ENCODE measurements around the gene SLC35F1. TPM values are rescaled to one million over a fixed set of nuclear protein-coding genes. Genes with fewer than 3 reads are reported as not detected.

SLC35F1 gene
- polyA plus RNA-seq, 1 donor: 5.1 TPM

DNA sequence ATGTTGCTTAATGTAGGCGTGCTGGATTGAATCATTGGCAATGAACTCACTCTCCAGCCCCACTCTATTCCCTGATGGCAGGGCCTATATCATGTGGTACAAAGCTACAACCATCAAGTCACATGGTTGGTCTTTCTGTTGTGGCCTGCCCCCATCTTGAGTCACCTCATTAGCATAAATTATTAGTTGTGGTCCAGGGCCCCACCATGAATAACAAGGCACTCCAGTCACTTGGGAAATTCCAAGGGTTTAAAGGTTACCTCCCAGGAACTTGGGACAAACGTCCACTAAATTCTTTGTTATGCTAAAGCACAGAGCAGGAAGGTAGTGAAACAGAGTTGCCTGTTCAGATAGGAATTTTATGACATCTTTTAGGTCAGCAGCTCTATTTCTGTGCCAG lies 193.7 kb downstream of the SLC35F1 start:
- no peak for DNase-seq
- Histone ChIP-seq H3K9me3 (ENCODE audit: control insufficient read depth, low read depth, low read length) (peaks cover 3% of the 10 kb centered on the region), H3K4me1 (ENCODE audit: control insufficient read depth, insufficient read depth, low read length) (no peaks in the 10 kb centered on the region), H3K27me3 (ENCODE audit: control insufficient read depth, insufficient read depth, low read length) (no peaks in the 10 kb centered on the region), H3K4me3 (ENCODE audit: low read length) (no peak overlapping the region), H3K27ac (ENCODE audit: low read length) (no peak overlapping the region), H3K36me3 (ENCODE audit: control insufficient read depth, insufficient read depth, low read length) (no peaks in the 10 kb centered on the region)
- WGBS (ENCODE audit: insufficient coverage, low lambda C conversion rate): no CpG with 5 or more reads among the region's 2 CpGs

DNA sequence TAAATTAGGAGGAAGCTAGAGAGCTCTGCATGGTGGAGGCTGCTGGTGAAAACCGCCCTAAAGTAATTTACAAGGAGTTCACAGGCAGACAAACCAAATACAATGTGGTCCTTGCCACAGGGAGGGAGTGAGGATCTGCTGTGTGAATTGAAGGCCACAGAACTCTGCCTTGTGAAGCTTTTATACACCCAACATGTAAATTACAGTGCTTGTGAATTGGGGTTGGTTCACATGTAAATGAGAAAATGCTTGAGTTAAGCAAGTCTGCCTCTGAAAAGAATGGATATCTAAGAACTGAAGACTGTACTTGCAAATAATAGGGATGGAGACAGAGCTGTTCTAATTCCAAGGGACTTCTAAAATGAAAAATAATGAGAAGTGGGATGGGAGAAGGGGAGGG lies 194.2 kb downstream of the SLC35F1 start:
- Histone ChIP-seq H3K27ac (ENCODE audit: low read length) (no peak overlapping the region), H3K4me3 (ENCODE audit: low read length) (no peak overlapping the region), H3K36me3 (ENCODE audit: control insufficient read depth, insufficient read depth, low read length) (no peaks in the 10 kb centered on the region), H3K9me3 (ENCODE audit: control insufficient read depth, low read depth, low read length) (peaks cover 3% of the 10 kb centered on the region), H3K27me3 (ENCODE audit: control insufficient read depth, insufficient read depth, low read length) (no peaks in the 10 kb centered on the region), H3K4me1 (ENCODE audit: control insufficient read depth, insufficient read depth, low read length) (no peaks in the 10 kb centered on the region)
- no peak for DNase-seq
- WGBS (ENCODE audit: insufficient coverage, low lambda C conversion rate): no CpG with 5 or more reads among the region's 1 CpG

DNA sequence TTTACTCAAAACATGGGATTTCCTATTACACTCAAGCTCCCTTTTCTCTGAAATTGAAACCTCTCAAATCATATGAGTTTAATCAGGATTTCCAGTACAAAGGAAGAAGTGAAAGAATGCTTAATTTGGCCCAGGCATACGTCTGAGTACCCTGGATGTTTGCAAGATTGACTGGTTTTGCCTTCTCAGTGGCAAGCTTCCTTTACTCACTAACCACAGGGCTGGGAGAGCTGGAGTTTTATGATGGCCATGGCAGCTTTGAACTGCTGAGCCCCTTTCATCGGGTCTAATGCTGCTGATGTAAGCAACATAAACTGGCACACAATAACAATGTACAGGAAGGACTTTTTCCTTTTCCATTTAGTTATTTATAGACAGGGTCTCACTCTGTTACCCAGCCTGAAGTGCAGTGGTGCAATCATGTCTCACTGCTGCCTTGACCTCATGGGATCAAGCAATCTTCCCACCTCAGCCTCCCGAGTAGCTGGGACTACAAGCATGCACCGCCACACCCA lies 194.8 kb downstream of the SLC35F1 start:
- Histone ChIP-seq H3K36me3 (ENCODE audit: control insufficient read depth, insufficient read depth, low read length) (no peaks in the 10 kb centered on the region), H3K9me3 (ENCODE audit: control insufficient read depth, low read depth, low read length) (peaks cover 3% of the 10 kb centered on the region), H3K4me3 (ENCODE audit: low read length) (no peak overlapping the region), H3K4me1 (ENCODE audit: control insufficient read depth, insufficient read depth, low read length) (no peaks in the 10 kb centered on the region), H3K27me3 (ENCODE audit: control insufficient read depth, insufficient read depth, low read length) (no peaks in the 10 kb centered on the region), H3K27ac (ENCODE audit: low read length) (no peak overlapping the region)
- no peak for DNase-seq
- no CpG with 5 or more reads among the region's 4 CpGs for WGBS (ENCODE audit: insufficient coverage, low lambda C conversion rate)

DNA sequence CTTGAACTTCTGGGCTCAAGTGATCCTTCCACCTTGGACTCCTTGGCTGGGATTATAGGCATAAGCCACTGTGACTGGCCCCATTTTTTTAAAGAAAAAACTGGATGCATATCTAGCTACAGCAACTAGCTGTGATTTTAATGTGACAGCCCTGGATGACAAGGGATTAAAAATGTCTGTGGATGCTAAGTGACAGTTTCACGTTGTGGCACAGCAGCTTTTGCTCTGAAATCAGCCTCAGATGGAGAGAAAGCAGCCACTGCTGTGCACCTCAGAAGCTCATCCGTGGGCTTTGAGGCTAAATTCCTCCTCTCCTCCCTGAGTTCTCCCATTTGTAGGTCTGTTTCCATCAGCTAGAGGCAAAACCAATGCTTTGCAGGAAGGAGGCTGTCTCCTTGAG lies 195.3 kb downstream of the SLC35F1 start:
- Histone ChIP-seq H3K4me1 (ENCODE audit: control insufficient read depth, insufficient read depth, low read length) (no peaks in the 10 kb centered on the region), H3K9me3 (ENCODE audit: control insufficient read depth, low read depth, low read length) (peaks cover 3% of the 10 kb centered on the region), H3K27ac (ENCODE audit: low read length) (no peak overlapping the region), H3K27me3 (ENCODE audit: control insufficient read depth, insufficient read depth, low read length) (no peaks in the 10 kb centered on the region), H3K36me3 (ENCODE audit: control insufficient read depth, insufficient read depth, low read length) (no peaks in the 10 kb centered on the region), H3K4me3 (ENCODE audit: low read length) (no peak overlapping the region)
- WGBS (ENCODE audit: insufficient coverage, low lambda C conversion rate): no CpG with 5 or more reads among the region's 2 CpGs
- no peak for DNase-seq

DNA sequence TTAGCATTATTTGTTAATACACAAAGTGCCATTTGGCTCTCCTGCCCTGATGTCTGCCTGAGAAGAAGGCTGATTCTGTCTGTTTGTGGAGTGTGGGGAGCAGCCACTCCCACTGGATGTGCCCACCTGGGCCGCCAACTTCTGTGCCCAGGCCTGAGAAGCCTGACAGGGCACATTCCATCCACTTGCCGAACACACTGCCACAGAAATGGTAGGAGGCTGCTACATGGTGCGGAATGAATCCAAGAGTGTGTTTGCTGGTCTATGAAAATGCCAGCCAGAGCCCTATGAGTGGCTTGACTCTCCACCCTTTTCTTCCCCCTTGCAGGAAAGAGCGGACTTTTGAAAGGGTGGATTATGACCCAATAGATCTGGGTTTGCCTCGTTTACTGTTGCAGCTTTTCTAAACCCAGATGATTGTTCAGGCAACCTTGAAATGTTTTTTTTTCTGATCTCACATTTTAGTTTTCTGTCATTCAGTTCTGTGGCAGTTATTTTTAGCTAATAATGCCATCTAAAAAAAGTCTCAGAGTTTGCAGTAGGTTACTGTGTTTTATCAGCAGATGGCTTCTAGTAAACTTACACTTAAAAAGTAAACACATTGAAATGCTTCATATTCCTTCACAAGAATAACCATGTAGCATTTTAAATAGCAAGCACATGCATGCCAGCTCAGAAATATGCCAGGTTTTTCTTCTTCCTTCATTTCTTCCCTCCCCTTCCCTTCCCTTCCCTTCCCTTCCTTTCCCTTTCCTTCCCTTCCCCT lies 196.5 kb downstream of the SLC35F1 start:
- WGBS (ENCODE audit: insufficient coverage, low lambda C conversion rate): no CpG with 5 or more reads among the region's 5 CpGs
- H3K4me3 ChIP-seq (ENCODE audit: low read length): no peak overlapping the region

DNA sequence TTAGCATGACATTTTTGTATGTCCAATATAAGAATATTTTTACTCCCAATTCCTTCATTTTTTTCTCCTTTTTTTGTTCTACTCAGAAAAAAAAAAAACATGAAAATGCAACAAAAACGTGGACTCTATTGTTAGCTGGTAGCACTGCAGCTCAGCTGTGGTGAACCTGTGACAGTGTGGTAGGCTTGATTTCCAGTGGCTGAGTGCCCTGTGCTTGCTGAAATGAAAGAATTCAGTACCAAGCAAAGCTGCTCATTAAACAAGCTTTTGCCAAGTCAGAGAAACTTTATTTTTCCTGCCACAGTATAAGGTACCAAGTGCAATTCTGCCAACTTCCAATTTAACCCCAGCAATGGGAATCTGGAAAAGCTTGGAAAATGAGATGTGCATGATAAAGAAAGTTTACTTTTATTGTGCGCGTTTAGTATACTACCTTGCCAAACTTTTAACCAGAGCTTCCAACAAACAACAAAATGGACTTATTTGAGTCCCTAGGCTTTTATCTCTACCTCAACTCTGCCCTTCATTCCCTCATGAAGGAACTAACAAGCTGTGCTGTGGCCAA lies 215.2 kb downstream of the SLC35F1 start:
- H3K36me3 ChIP-seq (ENCODE audit: control insufficient read depth, insufficient read depth, low read length): no peaks in the 10 kb centered on the region
- no peaks in the 10 kb centered on the region for H3K9me3 ChIP-seq (ENCODE audit: control insufficient read depth, low read depth, low read length)
- H3K4me1 ChIP-seq (ENCODE audit: control insufficient read depth, insufficient read depth, low read length): no peaks in the 10 kb centered on the region
- H3K27me3 ChIP-seq (ENCODE audit: control insufficient read depth, insufficient read depth, low read length): no peaks in the 10 kb centered on the region
- DNase-seq: no peak
- 100% methylated on average over 2 of the region's 3 CpGs for WGBS (ENCODE audit: insufficient coverage, low lambda C conversion rate)
- H3K4me3 ChIP-seq (ENCODE audit: low read length): no peak overlapping the region
- no peak overlapping the region for H3K27ac ChIP-seq (ENCODE audit: low read length)

More for the DNA sequence above, 196.5 kb downstream of the SLC35F1 start:
- no peak overlapping the region for H3K27ac ChIP-seq (ENCODE audit: low read length)
- DNase-seq: no peak
- H3K9me3 ChIP-seq (ENCODE audit: control insufficient read depth, low read depth, low read length): peaks cover 3% of the 10 kb centered on the region
- H3K27me3 ChIP-seq (ENCODE audit: control insufficient read depth, insufficient read depth, low read length): no peaks in the 10 kb centered on the region
- H3K4me1 ChIP-seq (ENCODE audit: control insufficient read depth, insufficient read depth, low read length): no peaks in the 10 kb centered on the region
- H3K36me3 ChIP-seq (ENCODE audit: control insufficient read depth, insufficient read depth, low read length): no peaks in the 10 kb centered on the region

DNA sequence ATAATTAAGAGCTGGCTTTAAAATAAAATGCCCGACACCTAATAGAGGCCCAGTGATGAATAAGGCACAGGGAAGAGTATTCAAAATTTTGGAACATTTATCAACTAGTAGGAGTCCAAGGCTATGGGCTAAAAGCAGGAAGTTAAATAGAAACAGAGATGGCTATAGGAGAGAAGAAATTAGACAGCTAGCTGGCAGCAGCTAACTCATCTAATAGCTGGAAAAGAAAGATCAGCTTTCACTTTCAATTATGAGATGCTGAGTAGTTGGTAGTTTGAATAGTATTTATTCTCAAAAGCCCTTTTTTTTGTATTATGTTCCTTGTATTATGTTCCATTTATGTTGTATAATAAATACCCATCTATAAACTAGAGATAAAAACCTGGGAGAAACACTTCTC lies 215.7 kb downstream of the SLC35F1 start:
- no peaks in the 10 kb centered on the region for H3K4me1 ChIP-seq (ENCODE audit: control insufficient read depth, insufficient read depth, low read length)
- H3K9me3 ChIP-seq (ENCODE audit: control insufficient read depth, low read depth, low read length): no peaks in the 10 kb centered on the region
- H3K27ac ChIP-seq (ENCODE audit: low read length): no peak overlapping the region
- no peaks in the 10 kb centered on the region for H3K27me3 ChIP-seq (ENCODE audit: control insufficient read depth, insufficient read depth, low read length)
- no peaks in the 10 kb centered on the region for H3K36me3 ChIP-seq (ENCODE audit: control insufficient read depth, insufficient read depth, low read length)
- H3K4me3 ChIP-seq (ENCODE audit: low read length): no peak overlapping the region
- no CpG with 5 or more reads among the region's 1 CpG for WGBS (ENCODE audit: insufficient coverage, low lambda C conversion rate)
- DNase-seq: no peak

DNA sequence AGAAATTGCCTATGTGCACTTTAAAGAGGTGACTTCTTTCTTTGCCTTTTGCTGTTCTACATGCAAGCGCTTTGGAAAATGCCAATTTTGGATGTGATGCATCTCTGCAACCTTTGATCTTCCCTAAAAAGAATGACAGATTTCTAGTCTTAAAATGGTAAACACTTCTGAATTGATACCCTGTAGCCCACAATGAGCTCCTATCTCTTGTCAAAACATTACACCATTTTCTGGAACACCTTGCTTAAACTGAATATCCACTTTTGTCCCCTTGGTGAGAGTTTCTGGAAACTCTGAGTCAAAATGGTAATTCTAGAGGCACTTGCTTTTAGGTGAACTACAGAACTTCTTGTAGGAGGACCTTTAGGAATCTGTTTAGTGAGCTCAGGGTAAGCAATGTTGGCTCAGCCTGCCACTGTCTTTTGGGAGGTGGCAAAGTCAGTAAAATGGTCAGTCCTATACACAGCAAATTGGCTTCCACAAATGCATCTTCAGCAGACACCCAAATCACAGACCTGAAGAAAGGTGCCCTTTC lies 216.5 kb downstream of the SLC35F1 start:
- Histone ChIP-seq H3K9me3 (ENCODE audit: control insufficient read depth, low read depth, low read length) (no peaks in the 10 kb centered on the region), H3K36me3 (ENCODE audit: control insufficient read depth, insufficient read depth, low read length) (no peaks in the 10 kb centered on the region), H3K27ac (ENCODE audit: low read length) (no peak overlapping the region), H3K27me3 (ENCODE audit: control insufficient read depth, insufficient read depth, low read length) (no peaks in the 10 kb centered on the region), H3K4me3 (ENCODE audit: low read length) (no peak overlapping the region), H3K4me1 (ENCODE audit: control insufficient read depth, insufficient read depth, low read length) (no peaks in the 10 kb centered on the region)
- no peak for DNase-seq
- WGBS (ENCODE audit: insufficient coverage, low lambda C conversion rate): 83% methylated on average over 1 of the region's 1 CpG

DNA sequence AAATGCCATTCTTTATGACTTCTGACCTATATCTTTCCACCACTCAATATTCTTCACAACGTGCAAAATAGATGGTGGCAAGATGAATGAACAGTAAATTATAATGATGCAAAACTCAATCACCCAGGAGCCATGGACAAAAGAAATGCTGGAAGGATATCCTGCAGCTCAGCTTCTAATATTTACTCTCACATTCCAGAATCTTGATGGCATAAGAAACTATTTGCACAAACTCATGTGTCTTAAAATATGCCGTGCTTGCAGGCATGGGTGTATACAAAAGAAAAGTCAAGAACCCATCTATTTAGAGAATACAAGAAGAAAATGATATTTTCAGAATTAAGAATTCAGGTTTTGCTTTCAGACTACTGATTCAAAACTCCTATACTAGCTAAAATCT lies 217.8 kb downstream of the SLC35F1 start:
- no peak for DNase-seq
- Histone ChIP-seq H3K27me3 (ENCODE audit: control insufficient read depth, insufficient read depth, low read length) (no peaks in the 10 kb centered on the region), H3K4me3 (ENCODE audit: low read length) (no peak overlapping the region), H3K27ac (ENCODE audit: low read length) (no peak overlapping the region), H3K4me1 (ENCODE audit: control insufficient read depth, insufficient read depth, low read length) (no peaks in the 10 kb centered on the region), H3K36me3 (ENCODE audit: control insufficient read depth, insufficient read depth, low read length) (no peaks in the 10 kb centered on the region), H3K9me3 (ENCODE audit: control insufficient read depth, low read depth, low read length) (no peaks in the 10 kb centered on the region)
- WGBS (ENCODE audit: insufficient coverage, low lambda C conversion rate): 20% methylated on average over 2 of the region's 2 CpGs

DNA sequence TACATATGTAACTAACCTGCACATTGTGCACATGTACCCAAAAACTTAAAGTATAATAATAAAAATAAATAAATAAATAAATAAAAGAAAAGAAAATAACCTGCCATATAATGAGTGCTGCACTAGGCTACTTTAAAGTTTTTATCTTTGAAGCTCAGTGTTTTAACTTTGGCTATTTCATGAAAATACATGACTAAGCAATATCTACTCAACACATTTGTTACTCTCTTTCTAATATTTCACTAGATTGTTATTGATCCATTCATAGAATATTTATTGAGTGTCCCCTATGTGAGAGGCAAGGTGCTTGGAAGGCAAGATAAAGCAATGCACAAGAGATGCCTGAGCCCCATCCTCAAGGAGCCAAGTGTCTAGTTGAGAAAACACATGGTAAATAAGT lies 221.7 kb downstream of the SLC35F1 start:
- H3K4me1 ChIP-seq (ENCODE audit: control insufficient read depth, insufficient read depth, low read length): no peaks in the 10 kb centered on the region
- no peak overlapping the region for H3K4me3 ChIP-seq (ENCODE audit: low read length)
- H3K27me3 ChIP-seq (ENCODE audit: control insufficient read depth, insufficient read depth, low read length): no peaks in the 10 kb centered on the region
- H3K9me3 ChIP-seq (ENCODE audit: control insufficient read depth, low read depth, low read length): no peaks in the 10 kb centered on the region
- no peak for DNase-seq
- no peaks in the 10 kb centered on the region for H3K36me3 ChIP-seq (ENCODE audit: control insufficient read depth, insufficient read depth, low read length)
- H3K27ac ChIP-seq (ENCODE audit: low read length): no peak overlapping the region

Data from large intestine (tissue), 3 donors.